GM18517 (cell line): ENCODE measurements around the gene OGFRL1.
A peak's percentile ranks its signal among the peaks of the same experiment; 100 is the strongest.
"Not testable (repeated sequence)": the region's sequence is repeated elsewhere in the genome, so short reads cannot be mapped to it uniquely, and the experiment has no call there.

Source experiments
- ATAC-seq: cut with Tn5 transposase; IDR thresholded peaks from one replicate; pipeline ENCODE4 v1.9.1; 2021; ENCODE audit warnings: mild to moderate bottlenecking, moderate library complexity; ENCODE audit not compliant: unreplicated experiment

OGFRL1 gene

DNA sequence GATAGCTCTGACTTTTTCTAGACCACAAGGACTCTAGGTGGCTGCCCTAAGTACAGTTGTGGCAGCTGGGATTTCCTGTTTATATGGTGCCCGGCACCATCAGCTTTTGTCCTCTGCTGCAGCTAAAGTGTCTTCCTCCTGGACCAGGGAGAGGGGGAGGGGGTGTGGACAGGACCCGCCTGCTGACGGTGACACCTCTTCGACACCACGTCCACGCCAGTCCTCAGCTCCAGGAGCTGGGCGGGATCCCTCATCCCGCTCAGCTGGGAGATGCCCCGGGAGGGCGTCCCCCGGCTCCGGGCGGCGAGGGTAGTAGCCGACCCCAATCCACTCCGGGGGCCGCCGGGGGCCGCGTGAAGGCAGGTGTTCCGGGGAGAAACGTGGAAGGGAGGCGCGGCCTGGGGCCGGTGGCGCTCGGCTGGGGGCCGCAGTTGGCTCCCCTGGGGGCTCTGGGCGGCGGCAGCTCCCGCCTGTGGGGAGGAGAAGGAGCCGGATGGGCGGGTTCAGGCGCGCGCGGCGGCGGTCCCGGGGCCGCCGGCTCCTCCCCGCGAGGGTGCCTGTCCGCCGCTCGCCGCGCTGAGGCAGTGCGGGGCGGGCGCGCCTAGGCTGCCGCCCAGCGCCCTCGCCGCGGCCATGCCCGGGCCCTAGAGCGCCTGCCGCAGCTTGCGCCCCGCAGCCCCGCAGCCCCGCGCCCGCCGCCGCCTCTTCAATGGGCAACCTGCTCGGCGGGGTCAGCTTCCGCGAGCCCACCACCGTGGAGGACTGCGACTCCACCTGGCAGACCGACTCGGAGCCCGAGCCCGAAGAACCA is at the start of gene OGFRL1:
OGFRL1 (plus strand) TSS at position 584 of the 811 bp plus-strand sequence; CDS start at position 710, 126 bp downstream.
- peak; percentile 72 for ATAC-seq

- ATAC-seq, result no peak
Measured at GRCh38 chr6:71239694-71240093, 48.9 kb upstream of the OGFRL1 start.

- no peak for ATAC-seq
Measured at GRCh38 chr6:71245265-71246049, 43.2 kb upstream of the OGFRL1 start.

- no peak for ATAC-seq
Measured at GRCh38 chr6:71246596-71246995, 42.0 kb upstream of the OGFRL1 start.

DNA sequence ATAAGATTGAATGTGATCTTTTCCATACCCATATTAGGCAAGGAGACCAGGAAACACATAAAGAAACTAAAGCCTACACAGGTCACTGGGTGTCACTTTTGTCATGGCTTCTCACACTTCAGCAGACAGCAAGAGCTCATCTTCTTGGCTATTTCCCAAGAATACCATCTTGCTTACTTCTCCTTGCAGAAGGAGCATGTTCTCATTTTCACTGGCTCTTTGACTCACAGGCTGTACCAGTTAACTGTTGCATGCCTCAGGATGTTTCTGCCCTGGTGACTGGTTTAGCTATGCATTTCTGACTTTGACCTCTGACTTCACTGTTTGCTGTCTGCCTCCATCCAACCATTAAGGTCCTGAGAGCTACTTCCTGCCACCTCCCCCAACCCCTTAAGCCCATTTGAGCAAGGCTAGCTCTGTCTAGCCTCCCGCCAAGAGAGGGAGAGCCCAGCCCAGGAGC is 40.3 kb upstream of the OGFRL1 start:
- peak; percentile 62 for ATAC-seq

- no peak for ATAC-seq
Measured at GRCh38 chr6:71248878-71249544, 39.6 kb upstream of the OGFRL1 start.

GRCh38 chr6:71250099-71250602 is 38.5 kb upstream of the OGFRL1 start:
- no peak for ATAC-seq

GRCh38 chr6:71252410-71252809 is 36.2 kb upstream of the OGFRL1 start:
- no peak for ATAC-seq

GRCh38 chr6:71252960-71253359 is 35.7 kb upstream of the OGFRL1 start:
- no peak for ATAC-seq

- ATAC-seq, result no peak
Measured at GRCh38 chr6:71254323-71254722, 34.3 kb upstream of the OGFRL1 start.

DNA sequence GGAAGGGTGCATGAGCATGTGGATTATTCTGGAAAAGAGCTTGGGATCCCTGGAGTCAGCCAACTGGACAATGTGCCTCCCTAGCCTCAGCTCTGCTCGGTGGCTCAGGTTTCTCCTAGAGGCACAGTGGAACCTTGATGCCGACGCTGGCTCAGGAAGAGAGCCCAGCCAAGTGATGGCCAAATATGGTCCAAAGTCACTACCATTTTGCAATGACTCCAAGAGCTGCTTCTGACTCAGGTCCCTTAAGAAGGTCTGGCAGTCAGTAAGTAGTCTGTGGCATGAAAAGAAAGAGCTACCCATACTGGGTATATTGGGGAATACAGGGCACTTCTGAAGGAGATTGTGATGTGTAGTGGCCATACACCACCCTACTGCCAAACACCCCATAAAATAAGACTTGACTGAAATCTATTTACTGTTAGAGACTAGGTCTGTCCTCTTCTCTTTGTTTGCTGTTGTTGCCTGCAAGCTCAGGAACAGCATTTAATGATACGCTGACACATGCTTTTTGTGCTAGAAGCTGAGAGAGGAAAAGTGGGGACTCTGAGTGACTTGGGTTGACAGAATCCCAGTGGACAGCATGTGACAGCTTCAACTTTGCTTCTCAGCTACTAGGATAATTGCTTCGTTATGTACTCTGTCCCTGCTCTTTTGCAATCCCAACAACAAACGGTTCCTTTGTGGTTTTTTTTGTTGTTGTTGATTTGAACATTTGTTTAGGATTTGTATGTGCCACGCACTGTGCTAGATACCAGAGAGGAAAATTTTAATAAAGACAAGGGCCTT is 30.3 kb upstream of the OGFRL1 start:
- no peak for ATAC-seq

DNA sequence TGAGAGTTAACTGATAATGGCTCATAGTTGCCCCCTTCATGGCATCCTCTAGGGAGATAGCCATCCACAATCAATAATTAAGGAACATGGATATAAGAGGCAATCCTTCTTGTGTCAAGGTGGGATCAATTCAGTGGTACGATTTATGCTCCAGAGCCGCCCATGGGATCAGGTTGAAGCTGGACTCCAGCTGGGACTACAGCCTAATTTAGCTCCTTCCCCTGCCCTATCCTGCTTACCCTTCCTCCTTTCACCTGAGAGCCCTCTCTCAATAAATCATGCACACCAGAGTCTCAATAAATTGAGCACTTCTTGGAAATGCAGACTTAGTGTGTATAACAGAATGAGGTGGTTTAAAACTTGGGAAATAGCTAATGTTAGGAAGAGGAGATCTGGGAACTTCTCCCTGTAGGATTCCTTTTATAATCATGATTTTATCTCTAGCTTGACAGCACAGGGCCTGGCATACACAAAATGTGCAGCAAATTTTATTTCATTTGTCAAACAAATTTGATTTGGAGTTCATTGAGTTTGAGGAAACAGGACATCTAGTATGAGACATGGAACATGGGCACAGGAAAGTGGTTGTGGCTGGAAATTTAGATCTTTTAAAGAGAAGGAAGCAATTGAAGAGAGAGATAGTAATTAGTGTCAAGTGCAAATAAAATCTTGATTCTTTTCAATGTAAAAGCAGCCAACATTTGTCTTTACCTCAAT is 28.6 kb upstream of the OGFRL1 start:
- no peak for ATAC-seq

DNA sequence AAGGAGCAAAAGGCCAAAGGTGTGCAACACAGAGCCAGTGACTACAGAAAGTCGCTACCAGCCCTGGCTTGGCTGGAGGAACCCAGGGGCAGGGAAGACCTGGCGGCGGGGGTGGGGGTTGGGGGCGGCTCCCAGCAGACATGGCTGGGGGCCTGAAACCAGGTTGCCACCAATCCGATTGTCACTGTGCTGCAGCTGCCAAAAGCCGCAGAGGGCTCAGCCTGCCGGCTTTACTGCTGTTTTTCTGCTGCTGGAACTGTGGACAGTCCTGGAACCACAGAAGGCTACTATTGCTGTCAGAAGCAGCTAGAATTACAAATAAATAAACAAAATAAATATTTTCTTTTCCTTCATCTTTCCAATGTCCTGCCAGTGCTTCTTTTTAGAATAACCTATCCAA is 25.7 kb upstream of the OGFRL1 start:
- ATAC-seq, result no peak

GRCh38 chr6:71266392-71266791 is 22.2 kb upstream of the OGFRL1 start:
- not testable (repeated sequence) for ATAC-seq

- ATAC-seq, result peak; percentile 74
Measured at GRCh38 chr6:71268735-71269437, 19.7 kb upstream of the OGFRL1 start.

DNA sequence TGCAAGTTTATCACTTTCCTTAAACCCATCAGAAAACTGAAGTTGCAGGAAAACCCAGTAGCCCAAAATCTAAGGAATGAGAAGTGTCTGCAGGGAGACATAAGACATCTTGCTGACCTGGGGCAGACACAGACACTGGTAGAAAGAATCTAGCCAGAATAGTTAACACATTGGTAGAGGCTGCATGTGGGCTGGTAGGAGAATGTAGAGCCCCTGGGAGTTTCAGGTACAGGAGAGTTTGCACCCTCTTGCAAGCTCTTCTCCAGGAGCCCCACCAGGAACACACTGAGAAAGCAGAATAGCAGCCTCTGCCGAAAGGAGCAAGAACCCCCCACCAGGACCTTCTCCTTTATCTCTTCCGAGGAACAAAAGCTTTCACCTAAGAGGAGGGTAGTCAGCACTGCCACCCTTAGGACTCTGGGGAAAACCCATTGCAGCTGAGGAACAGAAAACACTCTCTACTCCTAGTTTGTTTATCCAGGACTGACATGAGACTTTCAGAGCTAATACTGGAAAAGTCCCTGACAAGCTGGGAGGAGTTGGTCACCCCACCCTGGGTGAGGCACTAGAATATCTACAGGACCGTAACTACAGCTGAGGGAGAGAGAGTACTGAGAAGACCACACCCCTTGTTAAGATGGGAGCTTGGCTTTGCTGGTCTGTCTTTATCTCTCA is 10.5 kb upstream of the OGFRL1 start:
- ATAC-seq, result no peak

DNA sequence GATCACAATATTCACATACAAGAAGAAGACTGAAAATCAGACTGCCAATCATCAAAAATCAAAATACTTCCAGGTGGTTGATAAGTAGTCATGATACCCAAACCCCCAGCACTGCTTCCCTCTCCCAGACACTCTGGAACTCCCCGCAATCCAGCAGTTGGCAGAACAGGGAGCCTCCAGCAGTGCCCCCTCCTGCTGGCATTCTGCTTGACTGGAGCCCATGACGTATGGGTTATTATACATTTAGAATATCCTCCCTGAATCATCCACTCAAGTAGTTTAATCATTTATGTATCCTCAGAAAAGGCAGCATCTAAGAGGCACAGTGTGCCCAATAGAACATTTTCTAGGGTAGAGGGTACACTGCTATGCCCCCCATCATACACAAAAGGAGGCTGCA is 9.3 kb upstream of the OGFRL1 start:
- no peak for ATAC-seq

DNA sequence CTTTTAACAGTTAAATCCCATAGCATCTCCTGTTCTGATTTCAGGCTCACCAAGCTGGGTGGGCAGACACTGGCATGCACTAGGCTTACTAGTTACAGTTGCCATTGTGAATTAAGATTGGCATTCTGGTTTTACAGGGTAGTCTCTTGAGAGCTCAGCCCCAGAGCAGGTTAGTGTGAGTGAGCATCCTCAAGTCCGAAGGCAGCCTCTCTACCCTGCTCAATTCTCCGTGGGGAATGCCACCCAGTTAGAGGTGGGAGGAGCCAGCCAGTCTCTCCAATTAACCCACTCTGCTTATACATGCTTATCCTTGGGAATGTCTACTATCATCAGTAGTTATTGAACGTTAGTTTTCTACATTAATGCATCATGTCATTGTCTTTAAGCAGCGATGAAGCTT is 8.9 kb upstream of the OGFRL1 start:
- no peak for ATAC-seq

- no peak for ATAC-seq
Measured at GRCh38 chr6:71280701-71281100, 7.9 kb upstream of the OGFRL1 start.
